GM12874 (cell line): Measurements from ENCODE around the gene CAMK4.

Experiments
- CTCF ChIP-seq: IDR thresholded peaks from 2 replicates; pipeline ENCODE4 v1.5.1; 2011; ENCODE audit warnings: low read depth, mild to moderate bottlenecking, control low read depth, low read length, moderate library complexity; ENCODE audit not compliant: insufficient read depth

CAMK4 gene

GRCh38 chr5:111367115-111367514, 142.9 kb downstream of the CAMK4 start:
- no peak for TF ChIP-seq CTCF

GRCh38 chr5:111372799-111373198, 148.6 kb downstream of the CAMK4 start:
- TF ChIP-seq CTCF = no peak

- TF ChIP-seq CTCF = no peak
These were observed 150.2 kb downstream of the CAMK4 start for GRCh38 chr5:111374380-111374779.

DNA sequence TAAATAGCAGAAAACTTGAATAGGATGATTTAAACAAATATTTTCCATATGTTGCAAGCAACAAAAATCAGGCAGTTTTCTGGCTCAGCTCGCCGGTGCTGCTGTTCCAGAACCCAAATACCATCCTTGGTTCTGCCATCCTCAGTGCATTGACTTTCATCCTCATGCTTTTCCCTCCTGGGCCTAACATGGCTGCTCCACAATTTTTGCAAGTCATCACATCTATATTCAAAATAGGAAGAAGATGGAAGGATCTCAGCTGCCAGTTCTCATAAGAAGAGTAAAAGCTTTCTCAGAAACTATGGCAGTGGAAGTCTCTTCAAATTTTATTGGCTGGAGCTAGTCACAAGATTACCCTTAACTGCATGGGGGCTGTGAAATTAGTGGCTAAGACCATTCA, 151.5 kb downstream of the CAMK4 start:
- no peak for TF ChIP-seq CTCF

DNA sequence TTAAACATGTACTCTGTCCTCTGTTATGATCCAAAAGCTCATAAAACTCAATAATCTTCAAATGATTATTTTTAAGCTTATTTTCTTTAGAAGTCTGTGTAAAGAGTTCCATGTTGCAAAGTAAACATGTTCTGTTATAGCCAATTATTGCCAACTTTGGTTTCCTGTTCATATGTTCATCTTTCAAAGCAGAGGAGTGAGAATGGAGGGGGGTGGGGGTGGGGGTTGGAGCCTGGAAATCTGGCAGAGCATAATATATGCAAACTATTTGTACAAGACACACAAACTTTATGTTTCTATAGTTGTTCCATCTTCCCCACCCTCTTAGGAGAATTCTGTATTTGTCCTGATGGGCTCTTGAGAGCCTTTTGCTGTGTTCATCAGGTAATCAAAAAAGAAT, 153.1 kb downstream of the CAMK4 start:
- TF ChIP-seq CTCF = no peak

- no peak for TF ChIP-seq CTCF
These were observed 155.2 kb downstream of the CAMK4 start for GRCh38 chr5:111379391-111379816.

DNA sequence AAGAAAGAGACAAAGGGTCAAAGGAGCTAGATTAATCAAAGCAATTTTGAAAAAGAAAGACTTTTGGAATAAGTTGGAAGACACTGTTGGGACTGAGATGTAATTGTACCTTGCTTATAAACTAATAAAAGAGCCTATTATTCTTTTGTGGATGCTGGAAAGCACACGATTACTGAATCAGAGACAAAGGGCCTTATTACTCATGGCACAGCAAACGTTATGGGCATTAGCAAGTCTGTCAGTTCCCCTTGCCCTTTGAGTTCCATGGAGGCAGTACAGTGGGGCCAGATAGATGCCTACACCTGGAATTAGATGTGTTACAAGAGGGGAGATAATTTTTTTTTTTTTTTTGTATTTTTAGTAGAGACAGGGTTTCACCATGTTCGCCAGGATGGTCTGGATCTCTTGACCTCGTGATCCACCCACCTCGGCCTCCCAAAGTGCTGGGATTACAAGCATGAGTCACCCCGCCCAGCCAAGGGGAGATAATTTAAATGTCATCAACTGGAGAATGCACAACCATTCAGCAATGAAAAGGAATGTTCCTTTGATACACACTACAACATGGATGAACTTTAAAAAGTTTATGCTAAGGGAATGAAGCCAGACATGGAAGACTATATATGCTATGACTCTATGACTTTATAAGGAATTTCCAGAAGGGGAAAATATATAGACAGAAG, 159.2 kb downstream of the CAMK4 start:
- TF ChIP-seq CTCF = no peak

DNA sequence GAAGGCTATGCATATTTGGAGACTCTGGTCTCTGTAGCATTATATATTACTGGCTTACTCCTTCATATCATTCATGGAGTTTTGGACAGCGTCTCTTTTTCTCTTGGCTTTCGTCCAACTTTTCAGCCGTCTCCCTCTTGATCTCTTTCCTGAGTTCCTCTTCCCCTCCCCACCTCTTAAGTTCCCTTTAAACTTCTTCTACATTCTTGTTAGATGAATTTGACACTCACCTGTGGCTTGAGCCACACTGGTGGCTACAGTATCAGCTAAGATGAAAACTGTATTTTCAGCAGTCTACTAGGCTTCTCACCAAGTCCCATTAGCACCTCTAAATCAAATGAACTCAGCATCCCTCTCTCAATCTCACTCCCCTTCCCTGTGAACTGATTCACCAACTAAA, 160.0 kb downstream of the CAMK4 start:
- no peak for TF ChIP-seq CTCF
